ENCODE measurements around the gene SIPA1L3. TPM values are rescaled to one million over a fixed set of nuclear protein-coding genes. Genes with fewer than 3 reads are reported as not detected.

The SIPA1L3 gene
- total RNA-seq, 6 experiments from 2014 or later, result 9.1 to 20.4 (median 14.9) TPM

- no peak for DNase-seq
- WGBS (ENCODE audit: insufficient coverage, low coverage, low lambda C conversion rate, missing lambda C conversion rate), result 67% methylated on average over 1 of the region's 2 CpGs
- Histone ChIP-seq H3K4me1 (peaks cover 0 to 5% (median 0%) of the 10 kb centered on the region in 4 donors), H3K9me3 (no peaks in the 10 kb centered on the region), H3K36me3 (no peaks in the 10 kb centered on the region), H3K27ac (no peak overlapping the region), H3K27me3 (no peaks in the 10 kb centered on the region), H3K4me3 (no peak overlapping the region)
- ATAC-seq, result no peak
- TF ChIP-seq CTCF (IDR thresholded peaks at IDR 0.05), result no peak
- TF ChIP-seq POLR2A (IDR thresholded peaks at IDR 0.05), result no peak
- intact Hi-C loops (cut with DNase I), result no loop called here
Observed at GRCh38 chr19:38019396-38019724, 112.4 kb downstream of the SIPA1L3 start.

GRCh38 chr19:38020311-38020710 lies 113.3 kb downstream of the SIPA1L3 start:
- 44% methylated on average over 2 of the region's 4 CpGs for WGBS (ENCODE audit: insufficient coverage, low coverage, low lambda C conversion rate, missing lambda C conversion rate)
- no peaks in the 10 kb centered on the region for H3K36me3 ChIP-seq
- TF ChIP-seq CTCF (IDR thresholded peaks at IDR 0.05) (no peak), POLR2A (IDR thresholded peaks at IDR 0.05) (no peak)

DNA sequence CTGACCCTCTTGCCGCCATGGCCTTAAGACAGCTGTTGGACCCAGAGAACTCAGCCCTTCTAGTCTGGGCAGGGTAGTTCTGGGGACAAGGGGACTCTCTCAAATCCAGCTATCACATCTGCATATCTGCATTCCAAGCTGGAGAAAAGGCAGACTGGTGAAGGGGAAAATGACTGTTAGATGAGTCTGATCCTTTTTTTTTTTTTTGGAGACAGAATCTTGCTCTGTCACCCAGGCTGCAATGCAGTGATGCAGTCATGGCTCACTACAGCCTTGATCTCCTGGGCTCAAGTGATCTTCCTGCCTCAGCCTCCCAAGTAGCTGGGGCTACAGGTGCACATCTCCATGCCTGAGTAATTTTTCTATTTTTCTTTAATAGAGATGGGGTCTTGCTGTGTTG lies 114.3 kb downstream of the SIPA1L3 start:
- Histone ChIP-seq H3K36me3 (no peaks in the 10 kb centered on the region), H3K9me3 (no peaks in the 10 kb centered on the region), H3K27ac (no peak overlapping the region), H3K4me1 (peaks cover 0 to 5% (median 0%) of the 10 kb centered on the region in 4 donors), H3K4me3 (no peak overlapping the region), H3K27me3 (no peaks in the 10 kb centered on the region)
- ATAC-seq, result no peak
- no CpG with 5 or more reads among the region's 1 CpG for WGBS (ENCODE audit: insufficient coverage, low coverage, low lambda C conversion rate, missing lambda C conversion rate)
- TF ChIP-seq POLR2A (IDR thresholded peaks at IDR 0.05) (no peak), CTCF (IDR thresholded peaks at IDR 0.05) (no peak)
- DNase-seq, result no peak
- intact Hi-C loops (cut with DNase I), result no loop called here

More at GRCh38 chr19:38020311-38020710, 113.3 kb downstream of the SIPA1L3 start:
- no peaks in the 10 kb centered on the region for H3K9me3 ChIP-seq
- ATAC-seq (peak in 1 of 4 donors; percentile 34), DNase-seq (no peak)
- H3K27me3 ChIP-seq, result no peaks in the 10 kb centered on the region
- intact Hi-C loops (cut with DNase I), result no loop called here
- no peak overlapping the region for H3K4me3 ChIP-seq
- H3K4me1 ChIP-seq, result peaks cover 0 to 5% (median 0%) of the 10 kb centered on the region in 4 donors
- no peak overlapping the region for H3K27ac ChIP-seq

GRCh38 chr19:38022791-38023670 lies 116.0 kb downstream of the SIPA1L3 start:
- intact Hi-C loops (cut with DNase I), result no loop called here
- Histone ChIP-seq H3K36me3 (no peaks in the 10 kb centered on the region), H3K27ac (no peak overlapping the region), H3K27me3 (no peaks in the 10 kb centered on the region), H3K4me3 (no peak overlapping the region), H3K4me1 (peaks cover 0 to 5% (median 0%) of the 10 kb centered on the region in 4 donors), H3K9me3 (no peaks in the 10 kb centered on the region)
- TF ChIP-seq CTCF (IDR thresholded peaks at IDR 0.05), result no peak
- no peak for TF ChIP-seq POLR2A (IDR thresholded peaks at IDR 0.05)
- no peak for DNase-seq
- WGBS (ENCODE audit: insufficient coverage, low coverage, low lambda C conversion rate, missing lambda C conversion rate), result 67% methylated on average over 9 of the region's 13 CpGs
- peak in 1 of 4 donors; percentile 39 for ATAC-seq
